ENCODE data around the gene IER2.

The IER2 gene, protein sequence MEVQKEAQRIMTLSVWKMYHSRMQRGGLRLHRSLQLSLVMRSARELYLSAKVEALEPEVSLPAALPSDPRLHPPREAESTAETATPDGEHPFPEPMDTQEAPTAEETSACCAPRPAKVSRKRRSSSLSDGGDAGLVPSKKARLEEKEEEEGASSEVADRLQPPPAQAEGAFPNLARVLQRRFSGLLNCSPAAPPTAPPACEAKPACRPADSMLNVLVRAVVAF

DNA sequence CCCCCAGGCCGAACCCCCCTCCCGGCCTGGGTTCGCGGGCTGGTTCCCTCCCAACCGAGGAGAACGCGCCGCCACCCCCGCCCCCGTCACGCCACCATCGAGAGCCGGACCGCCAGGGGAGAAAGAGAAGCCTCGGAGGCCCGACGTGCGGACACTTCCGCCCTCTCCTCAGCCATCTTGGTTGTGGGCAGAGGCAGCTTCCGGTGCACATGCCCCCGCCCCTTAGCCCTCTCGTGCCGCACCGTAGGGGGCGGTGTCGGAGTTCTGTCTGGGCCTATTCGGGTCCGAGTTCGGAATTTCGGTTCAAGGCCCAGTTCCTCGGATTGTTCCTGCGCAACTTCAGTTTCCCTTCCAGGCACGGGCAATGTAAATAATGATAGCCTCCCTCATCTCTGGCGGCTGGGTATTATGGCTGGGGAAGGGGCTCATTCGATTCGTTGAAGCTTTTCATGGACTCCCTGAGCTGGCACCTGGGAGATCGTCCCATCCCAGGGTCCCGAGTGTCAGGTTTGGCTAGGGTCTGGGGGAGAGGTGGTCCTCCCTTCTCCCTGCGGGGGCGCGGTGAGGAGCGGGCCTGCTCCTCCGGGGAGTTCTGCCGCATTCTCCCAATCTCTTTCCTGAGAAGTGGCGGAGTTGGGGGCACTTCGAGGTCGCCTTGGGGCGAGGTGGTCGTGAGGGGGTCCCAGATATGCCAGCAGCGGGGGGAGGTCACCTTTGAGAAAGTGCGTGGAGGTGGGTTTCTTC, at the start of gene IER2, which contains the start of gene STX10:
TSS of gene IER2 (plus strand) at position 225 of the 744 bp plus-strand sequence. CDS start 2,776 bp downstream, outside the sequence.
TSS of gene STX10 (minus strand) at position 189 of the 744 bp plus-strand sequence. CDS start 202 bp downstream, outside the sequence.
- DNase-seq = peak; percentile 76

DNA sequence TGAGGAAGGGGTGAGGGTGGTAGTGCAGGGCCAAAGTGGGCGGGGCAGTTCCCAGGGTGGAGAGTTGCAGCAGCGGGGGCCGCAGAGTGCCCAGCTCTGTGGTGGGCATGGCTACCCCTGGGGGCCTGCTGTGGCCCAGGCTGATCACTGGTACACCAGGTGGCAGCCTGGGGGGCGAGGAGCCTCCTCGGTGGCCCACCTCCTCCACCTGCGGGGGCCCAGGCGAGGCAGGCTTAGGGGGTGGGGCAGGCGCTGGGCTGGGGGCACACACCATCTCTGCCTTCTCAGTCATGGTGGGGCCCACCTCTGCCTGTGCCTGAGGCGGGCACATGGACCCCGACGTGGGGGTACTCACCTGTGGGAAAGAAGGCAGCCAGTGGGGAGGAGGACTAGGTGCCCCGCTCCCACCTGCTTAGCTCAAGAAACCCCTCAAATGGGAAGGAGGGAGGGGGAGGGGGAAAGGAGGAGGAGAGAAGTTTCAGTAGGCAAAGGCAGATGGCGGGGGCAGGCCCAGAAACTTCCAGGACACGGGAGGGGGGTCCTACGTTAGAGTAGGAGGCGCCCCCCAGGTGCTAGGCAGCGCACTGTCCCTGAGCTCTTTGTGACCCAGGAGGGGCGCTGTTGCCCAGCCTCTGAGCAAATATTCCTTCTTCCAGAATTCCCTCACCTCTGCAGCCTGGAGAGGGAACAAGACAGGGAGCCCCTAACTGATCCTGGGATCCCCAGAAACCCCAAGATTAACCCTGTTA, 49.2 kb upstream of the IER2 start:
- DNase-seq = no peak

DNA sequence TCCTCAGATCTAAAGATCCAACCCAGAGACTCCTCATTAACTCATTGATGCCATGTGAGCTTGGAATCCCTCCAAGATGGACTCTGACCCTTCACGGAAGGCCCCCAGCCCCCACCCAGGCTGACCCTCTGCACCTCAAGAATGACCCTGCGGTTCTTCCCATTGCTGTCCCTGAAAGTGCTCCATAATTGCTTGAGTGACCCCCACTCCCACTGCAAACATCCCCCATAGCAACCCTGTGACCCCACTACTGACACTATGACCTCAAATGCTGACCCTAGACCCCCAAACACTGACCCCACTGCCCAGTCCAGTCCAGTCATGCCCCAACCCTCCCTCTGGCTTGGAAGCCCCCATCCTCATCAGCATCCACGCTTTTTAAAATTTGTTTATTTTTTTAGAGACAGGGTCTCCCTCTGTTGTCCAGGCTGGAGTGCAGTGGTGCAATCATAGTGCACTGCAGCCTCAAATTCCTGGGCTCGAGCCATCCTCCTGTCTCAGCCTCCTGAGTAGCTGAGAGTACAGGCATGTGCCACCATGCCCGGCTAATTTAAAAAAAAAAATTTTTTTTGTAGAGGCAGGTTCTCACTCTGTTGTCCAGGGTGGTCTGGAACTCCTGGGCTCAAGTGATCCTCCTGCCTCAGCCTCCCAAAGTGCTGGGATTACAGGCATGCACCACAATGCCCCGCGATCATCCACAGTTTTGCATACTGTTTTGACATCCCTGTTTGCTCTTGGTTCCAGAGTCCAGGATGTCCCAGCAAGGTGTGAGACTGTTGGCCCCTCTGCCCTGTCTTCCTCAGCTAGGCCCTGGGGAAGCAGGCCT, 48.4 kb upstream of the IER2 start:
- no peak for DNase-seq

DNA sequence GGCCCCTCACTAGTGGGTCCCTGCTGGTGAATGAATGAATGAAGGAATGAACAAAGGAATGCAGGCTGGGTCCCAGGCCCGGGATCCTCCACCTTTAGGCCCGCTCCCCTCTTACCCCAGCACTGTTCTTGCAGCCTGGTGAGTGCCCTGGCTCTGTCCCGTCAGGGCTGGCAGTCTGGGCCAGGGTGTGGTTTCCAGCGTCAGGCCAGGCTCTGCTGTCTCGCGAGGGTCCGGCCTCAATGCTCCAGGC, 47.9 kb upstream of the IER2 start:
- DNase-seq = no peak

DNA sequence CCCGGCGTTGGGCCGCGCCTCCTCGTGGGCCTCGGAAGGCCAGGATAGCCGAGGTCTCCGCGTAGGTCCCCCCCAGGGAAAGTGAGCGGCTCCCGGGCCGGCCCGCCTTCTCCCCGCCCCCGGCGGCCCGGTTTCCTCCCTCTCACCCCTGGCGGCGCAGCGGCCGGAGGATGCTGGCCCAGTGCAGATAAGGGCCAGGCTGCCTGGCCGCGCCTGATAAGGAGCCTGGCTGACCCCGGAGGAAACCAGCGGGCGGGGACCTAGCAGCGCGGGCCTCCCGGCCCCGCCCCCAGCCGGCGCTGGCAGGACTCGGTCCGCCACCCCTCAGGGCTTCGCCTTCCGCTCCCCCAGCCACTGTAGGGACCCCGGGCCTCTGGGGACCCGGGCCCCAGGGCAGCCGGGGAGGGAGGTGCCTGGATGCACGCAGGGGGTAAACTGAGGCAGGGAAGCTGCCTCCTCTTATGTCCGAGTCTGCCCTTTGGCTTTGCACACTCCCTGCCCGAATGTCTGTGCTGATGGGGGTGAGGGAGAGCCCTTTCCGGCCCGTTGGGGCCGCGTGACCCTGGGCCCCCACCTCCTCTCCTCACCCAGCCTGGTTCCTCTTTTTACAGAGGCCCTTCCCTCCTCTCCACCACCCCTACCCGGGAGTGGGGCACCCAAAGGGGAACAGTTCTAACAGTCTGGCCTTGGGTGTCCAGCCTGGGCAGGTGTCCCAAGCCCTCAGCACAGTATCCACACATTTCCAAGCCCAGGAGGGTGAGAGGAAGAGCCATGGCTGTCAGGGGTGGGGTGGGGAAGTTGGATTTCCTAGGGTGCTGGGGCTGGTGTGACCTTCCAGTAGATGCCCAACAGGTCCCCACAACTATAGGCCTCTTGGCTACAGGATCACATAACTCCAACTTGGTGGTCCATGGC, 47.3 kb upstream of the IER2 start, which contains the start of gene LYL1:
TSS of gene LYL1 (minus strand) at position 193 of the 915 bp plus-strand sequence. CDS start 1,687 bp downstream, outside the sequence.
- no peak for DNase-seq

DNA sequence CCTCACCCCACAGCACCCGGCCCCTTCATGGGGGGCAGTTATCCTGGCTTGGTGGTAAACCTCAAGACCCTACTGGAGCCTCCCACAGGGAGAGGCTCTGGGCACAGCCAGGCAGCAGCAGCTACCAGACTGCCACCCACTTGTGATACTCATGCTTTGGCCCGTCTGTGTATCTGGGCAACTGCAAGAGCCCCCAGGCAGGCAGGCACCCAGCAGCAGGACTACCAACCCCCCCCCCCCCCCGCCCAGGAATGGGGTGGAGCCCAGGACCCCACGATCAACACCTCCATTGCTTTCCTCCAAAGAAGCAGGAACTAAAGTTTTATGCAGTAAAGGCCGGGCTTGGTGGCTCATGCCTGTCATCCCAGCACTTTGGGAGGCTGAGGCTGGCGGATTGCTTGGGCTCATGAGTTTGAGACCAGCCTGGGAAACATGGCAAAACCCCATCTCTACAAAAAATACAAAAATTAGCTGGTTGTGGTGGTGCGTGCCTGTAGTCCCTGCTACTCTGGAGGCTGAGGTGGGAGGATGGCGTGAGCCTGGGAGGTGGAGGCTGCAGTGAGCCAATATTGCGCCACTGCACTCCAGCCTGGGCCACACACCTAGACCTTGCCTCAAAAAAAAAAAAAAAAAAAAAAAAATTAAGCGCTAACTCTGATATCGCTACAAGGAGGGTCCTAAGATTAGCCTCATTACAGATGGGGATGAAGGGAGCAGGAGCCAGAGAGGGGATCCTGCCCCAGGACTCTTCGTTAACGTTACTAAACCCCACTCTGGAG, 46.4 kb upstream of the IER2 start:
- no peak for DNase-seq

DNA sequence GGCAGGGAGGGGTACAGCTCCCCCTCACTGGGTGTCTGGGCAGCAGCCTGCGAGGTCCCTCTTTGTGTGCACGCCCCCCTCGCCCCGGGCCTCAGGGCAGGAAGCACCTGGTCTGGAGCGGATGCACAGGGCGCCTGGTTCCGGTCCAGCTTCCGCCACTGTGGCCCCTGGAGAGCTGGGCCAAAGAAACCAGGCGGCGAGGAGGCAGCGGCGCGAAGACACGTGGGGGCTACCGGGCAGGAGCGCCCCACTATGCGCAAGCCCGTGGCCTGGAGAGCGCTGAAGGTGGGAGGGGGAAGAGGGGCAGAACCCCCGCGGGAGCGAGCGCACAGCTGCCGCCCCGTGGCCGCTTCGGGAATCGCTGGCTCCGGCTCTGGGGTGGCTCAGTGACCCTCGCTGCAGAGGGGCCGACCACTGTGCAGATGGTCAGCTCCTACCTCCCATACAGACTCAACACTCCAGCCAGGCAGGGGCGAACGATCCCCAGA, 45.8 kb upstream of the IER2 start:
- no peak for DNase-seq

DNA sequence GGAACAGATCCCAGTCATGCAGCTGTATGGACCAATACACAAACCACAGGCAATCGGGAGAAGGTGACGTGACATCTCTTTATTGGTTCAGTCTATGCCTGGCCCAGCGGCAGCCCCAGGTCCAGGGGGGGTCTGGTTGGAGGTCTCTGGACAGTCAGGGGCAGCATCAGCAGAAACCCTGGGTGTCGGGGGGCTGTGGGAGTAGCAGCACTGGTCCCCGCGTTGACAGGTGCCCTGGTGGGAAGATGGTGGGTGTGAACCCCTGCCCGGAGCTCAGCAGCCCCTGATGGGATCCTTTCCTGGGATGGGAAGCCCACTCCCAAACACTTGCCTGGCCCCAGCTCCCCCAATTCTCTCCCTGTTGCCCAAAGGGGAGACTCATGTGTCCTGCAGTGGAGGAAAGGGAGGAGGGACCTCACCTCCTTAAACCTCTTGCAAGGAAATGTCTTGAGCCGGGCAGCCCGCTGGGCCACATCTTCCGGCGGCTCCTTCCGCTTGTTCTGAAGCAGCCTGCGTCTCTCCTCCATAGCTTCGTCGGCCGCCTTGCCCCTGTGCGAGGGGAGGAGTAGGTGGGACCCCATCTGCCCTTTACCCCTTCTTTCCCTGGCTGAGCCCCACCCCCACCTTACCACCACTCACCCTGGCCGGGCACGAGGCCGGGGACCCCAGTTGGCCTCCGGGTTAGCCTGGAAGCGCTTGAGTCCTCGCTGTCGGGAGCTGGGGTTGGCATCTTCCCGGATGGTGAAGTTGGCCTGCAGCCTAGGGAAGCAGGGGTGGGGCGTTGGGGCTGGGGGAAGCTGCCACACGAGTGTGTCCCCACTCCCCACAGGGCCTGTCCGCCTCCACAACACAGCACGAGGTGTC, 45.1 kb upstream of the IER2 start:
- no peak for DNase-seq

DNA sequence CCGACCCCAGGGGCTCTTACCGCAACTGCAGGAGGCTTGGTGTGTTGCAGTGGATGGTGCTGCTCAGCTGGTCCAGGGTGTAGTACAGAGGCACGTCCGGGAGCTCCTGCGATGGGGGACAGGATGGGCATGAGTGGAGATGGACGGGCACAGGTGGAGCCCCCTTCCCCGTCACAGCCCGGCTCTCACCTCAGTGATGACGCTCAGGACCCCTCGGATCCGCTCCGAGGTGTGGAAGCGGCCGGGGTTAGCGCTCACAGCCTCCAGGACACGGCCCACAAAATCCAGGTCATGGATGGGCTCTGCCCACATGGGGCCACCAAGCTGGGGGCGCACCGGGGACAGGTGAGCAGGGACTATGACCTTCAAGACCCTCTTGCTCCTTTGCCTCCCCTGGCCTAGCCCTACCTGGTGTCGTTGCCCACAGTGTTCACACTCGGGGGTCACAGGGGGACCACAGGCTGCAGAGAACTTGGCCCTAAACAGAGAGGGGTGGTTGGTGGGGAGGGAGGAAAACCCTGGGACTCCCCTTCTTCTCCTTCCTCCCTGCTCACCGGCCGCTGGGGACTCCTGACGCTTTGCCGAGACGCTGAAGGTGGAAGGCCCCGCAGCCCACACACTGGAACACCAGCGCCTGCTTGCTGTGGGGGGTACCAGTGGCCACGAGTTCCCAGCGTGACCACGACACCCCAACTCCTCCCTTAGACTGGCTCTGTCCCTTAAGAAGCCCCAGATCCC, 40.7 kb upstream of the IER2 start:
- no peak for DNase-seq

DNA sequence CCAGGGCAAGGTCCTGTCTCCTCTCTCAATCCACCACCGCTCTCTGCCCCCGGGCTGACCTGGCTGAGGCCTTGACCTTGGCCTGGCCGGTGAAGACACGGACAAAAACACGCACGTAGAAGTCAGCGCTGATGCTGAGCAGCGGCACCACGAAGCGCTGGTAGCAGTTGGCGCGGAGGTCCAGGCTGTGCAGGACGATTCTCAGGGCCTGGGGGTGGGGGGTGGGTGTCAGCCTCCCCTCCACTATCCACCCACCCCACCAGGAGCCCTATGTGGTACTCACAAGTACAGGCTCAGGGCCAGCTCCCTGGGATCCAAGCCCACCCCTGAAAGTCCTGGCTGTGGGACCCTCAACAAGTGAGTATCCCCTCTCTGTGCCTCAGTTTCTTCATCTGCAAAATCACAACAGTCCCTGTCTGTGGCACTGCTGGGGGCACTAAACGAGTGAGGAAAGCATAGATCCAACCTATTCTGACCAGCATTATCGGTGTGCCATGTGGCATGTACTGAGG, 40.1 kb upstream of the IER2 start:
- DNase-seq = no peak

DNA sequence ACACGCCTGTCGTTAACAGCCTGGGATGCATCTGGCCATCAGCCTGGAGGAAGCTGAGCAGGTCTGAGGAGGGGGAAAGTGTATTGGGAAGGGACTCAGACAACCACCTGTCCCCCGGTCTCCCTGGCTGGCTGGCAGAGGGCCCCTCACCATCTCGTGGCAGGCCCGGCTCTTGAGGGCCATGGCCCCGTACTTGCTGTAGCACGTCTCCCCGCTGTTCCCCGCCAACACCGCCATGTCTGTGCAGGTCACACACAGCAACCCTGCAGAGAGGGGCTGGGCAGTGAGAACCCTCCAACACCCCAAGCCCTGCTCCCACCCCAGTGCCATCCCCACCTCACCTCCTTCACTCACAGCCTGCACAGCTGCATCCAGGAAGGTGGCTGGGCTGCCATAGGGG, 37.7 kb upstream of the IER2 start:
- no peak for DNase-seq

DNA sequence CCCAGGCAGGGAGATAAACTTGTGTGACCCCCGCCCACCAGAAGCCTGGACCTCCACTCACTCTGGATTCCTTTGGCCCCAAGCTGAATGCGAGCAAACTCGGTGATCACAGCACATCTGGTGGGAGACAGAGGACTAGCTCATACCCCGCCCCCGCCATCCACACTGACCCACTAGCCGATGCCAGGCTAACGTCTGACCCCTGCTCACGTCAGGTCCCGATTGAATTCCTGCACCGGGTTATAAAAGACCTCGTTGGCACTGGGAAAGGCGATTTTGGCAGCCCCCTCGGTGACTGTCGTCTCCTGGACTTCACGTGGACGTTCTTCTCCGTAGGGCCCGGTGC, 34.3 kb upstream of the IER2 start:
- no peak for DNase-seq

DNA sequence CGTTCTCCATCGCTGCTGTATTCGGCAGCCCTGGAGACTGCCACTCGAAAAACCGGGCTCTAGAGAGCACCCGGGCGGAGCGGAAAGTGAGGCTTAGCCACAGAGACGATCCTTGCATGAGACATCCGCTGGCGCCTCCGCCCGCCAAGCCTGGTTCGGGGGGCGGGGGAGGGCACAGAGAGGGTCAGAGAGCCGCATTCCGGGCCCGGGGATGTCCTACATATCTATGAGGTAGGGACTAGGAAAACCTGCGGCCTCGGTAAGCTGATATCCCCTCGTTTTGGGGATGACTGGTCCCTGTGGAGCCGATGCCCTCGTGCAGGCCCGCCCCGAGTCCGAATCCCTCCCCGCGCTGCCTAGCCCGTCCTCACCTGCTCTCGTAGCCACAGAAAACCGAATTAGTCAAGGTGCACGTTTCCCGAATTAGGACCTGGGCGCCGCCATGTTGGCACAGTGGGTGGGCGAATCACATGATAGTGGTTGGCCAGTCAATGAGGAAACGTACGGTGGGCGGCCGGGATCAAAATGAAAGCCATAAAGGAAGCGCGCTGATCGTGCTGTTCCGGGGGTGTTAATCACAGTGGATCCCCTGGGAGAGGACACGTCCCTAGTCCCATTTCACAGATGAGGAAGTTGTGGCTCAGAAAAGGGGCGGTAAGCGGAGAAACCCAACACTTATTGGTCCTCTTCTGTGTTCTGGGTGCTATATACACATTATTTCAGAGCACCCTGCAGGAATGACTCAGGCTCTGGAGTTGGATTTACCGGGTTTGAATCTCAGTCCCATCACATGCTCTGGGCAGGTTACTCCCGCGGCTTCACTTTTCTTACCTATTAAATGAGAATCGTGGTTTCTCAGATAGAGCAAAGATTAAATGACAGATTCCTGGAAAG, 33.7 kb upstream of the IER2 start, which contains the start of gene TRMT1:
TSS of gene TRMT1 (minus strand) at position 459 of the 894 bp plus-strand sequence. CDS start at position 118, 341 bp downstream.
- peak; percentile 79 for DNase-seq

DNA sequence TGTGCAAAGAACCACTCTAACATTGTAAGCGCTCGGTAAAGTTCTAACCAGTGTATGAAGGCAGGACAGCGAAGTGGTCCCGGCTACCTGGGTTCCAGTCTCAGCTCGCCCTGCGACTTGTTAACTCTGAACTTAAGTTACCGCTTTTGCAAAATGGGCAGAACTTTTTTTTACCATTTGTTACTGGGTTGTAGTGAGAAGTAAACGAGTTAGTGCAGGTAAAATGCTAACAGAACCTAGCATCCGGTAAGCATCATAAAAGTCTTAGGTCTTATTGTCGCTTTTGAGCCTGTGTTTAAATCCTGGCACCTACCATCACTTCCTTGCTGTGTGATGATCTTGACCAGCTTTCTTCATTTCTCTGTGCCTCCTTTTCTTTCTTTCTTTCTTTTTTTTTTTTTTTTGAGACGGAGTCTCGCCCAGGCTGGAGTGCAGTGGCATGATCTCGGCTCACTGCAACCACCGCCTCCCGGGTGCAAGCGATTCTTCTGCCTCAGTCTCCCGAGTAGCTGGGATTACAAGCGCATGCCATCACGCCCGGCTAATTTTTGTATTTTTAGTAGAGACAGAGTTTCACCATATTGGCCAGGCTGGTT, 32.9 kb upstream of the IER2 start:
- DNase-seq = no peak

DNA sequence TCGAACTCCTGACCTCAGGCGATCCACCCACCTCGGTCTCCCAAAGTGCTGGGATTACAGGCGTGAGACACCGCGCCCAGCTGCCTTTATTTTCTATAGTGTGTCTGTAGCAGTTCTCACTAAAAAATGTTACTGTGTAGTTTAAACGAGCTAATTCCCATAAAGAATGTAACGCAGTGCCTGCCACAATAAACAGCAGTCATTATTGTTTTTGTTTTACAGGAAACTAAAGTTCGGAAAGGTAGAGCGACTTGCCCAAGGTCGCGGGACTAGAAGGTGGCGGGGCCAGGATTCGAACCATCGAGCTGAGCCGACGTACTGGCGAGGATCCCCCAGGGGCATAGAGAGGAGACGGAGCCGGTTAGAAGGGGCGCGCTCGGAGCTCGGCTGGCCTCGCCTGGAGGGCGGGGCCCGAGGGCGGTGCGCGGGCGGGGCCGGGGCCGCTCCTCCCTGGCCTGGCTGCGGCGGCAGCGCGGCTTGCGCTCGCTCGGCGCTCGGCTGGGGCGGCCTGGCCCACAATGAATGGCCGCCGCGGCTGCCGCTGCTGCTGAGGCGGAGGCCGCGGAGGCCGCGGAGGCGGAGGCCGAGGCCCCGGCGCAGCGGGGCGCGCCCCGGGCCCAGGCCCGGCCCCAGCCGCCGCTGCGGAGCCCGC, 32.3 kb upstream of the IER2 start, which contains the start of gene NACC1:
TSS of gene NACC1 (plus strand) at position 493 of the 652 bp plus-strand sequence. CDS start 16,944 bp downstream, outside the sequence.
- peak; percentile 26 for DNase-seq

DNA sequence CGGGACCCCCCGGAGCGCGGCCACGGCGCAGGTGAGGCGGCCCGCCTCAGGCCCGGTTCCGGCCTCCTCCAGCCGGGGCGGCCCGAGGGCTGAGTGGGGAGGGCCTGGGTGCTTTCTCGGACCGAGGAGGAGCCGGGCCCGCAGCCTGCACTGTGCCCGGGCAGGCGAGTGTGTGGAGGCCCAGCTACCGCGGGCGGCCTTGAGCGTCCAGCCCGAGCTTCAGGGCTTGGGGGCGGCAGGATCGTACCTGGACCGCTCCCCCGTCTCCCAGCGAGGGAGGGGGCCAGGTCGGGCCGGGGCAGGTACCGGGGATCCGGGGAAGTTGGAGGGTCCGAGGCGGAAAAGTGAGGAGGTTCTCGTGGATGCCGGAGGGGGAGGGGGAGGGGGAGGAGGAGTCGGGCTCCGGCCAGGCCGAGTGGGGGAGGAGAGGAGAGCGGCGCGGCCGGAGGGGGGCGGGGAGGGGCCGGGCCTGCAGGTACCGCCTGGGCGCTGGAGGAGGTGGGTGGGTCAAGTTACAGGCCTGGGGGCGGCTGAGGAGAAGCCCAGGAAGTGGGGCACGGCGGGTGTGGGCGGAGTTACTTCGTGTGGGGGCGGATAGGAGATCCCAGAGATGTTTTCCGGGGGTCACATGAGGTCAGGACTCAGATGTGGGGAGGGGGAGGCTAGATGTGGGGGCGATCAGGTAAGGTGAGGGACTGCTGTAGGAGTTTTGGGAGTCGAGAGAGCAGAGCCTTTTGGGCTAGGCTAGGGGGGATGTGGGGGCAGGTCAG, 31.6 kb upstream of the IER2 start:
- no peak for DNase-seq
